ENCODE results near the gene PTPRB. TPM values are rescaled to one million over a fixed set of nuclear protein-coding genes. Genes with fewer than 3 reads are reported as not detected.

The PTPRB gene
- total RNA-seq, 1 experiment from 2014 or later = 0.82 TPM

- no peak overlapping the region for H3K27ac Mint-ChIP-seq (ENCODE audit: low read depth, unreplicated experiment)
- intact Hi-C loops (cut with micrococcal nuclease) = no loop called here
- peaks cover 4% of the 10 kb centered on the region for H3K4me1 Mint-ChIP-seq (ENCODE audit: insufficient read depth, unreplicated experiment)
- no TSS peak for BruUV-seq (replicated peaks)
- no peaks in the 10 kb centered on the region for H3K27me3 Mint-ChIP-seq (ENCODE audit: insufficient read depth, unreplicated experiment)
- no peaks in the 10 kb centered on the region for H3K9me3 Mint-ChIP-seq (ENCODE audit: unreplicated experiment)
- DNase-seq (ENCODE audit: unreplicated experiment) = no peak
- no peaks in the 10 kb centered on the region for H3K36me3 Mint-ChIP-seq (ENCODE audit: insufficient read depth, unreplicated experiment)
- no peak overlapping the region for H3K4me3 Mint-ChIP-seq (ENCODE audit: unreplicated experiment)
- POLR2A ChIA-PET = no interaction called here
- TF ChIP-seq CTCF (IDR thresholded peaks at IDR 0.05; ENCODE audit: unreplicated experiment) = no peak
- CTCF ChIA-PET = interaction anchor here (1.4 to 1.7 kb wide), 2 partner anchors 12 to 724 kb away, joined by 5 to 7 read pairs; no protein-coding TSS in a partner anchor
These were observed 34.2 kb downstream of the PTPRB start for GRCh38 chr12:70603044-70603443.

- no TSS peak for BruUV-seq (replicated peaks)
- intact Hi-C loops (cut with micrococcal nuclease) = no loop called here
- H3K27ac Mint-ChIP-seq (ENCODE audit: low read depth, unreplicated experiment) = no peak overlapping the region
- DNase-seq (ENCODE audit: unreplicated experiment) = no peak
- H3K36me3 Mint-ChIP-seq (ENCODE audit: insufficient read depth, unreplicated experiment) = no peaks in the 10 kb centered on the region
- H3K27me3 Mint-ChIP-seq (ENCODE audit: insufficient read depth, unreplicated experiment) = no peaks in the 10 kb centered on the region
- H3K9me3 Mint-ChIP-seq (ENCODE audit: unreplicated experiment) = peaks cover 8% of the 10 kb centered on the region
- ChIA-PET CTCF (interaction anchor here (0.6 to 2.4 kb wide), 6 partner anchors 8 to 1229 kb away, joined by 3 to 11 read pairs (median 3); no protein-coding TSS in a partner anchor), POLR2A (no interaction called here)
- H3K4me1 Mint-ChIP-seq (ENCODE audit: insufficient read depth, unreplicated experiment) = no peaks in the 10 kb centered on the region
- no peak overlapping the region for H3K4me3 Mint-ChIP-seq (ENCODE audit: unreplicated experiment)
- no peak for TF ChIP-seq CTCF (IDR thresholded peaks at IDR 0.05; ENCODE audit: unreplicated experiment)
These were observed 38.6 kb downstream of the PTPRB start for GRCh38 chr12:70598467-70599193.

GRCh38 chr12:70592664-70593063, 44.6 kb downstream of the PTPRB start:
- BruUV-seq (replicated peaks) = no TSS peak
- no peak for TF ChIP-seq CTCF (IDR thresholded peaks at IDR 0.05; ENCODE audit: unreplicated experiment)
- H3K4me3 Mint-ChIP-seq (ENCODE audit: unreplicated experiment) = no peak overlapping the region
- peaks cover 8% of the 10 kb centered on the region for H3K9me3 Mint-ChIP-seq (ENCODE audit: unreplicated experiment)
- H3K4me1 Mint-ChIP-seq (ENCODE audit: insufficient read depth, unreplicated experiment) = no peaks in the 10 kb centered on the region
- no peak overlapping the region for H3K27ac Mint-ChIP-seq (ENCODE audit: low read depth, unreplicated experiment)
- no peaks in the 10 kb centered on the region for H3K27me3 Mint-ChIP-seq (ENCODE audit: insufficient read depth, unreplicated experiment)
- intact Hi-C loops (cut with micrococcal nuclease) = loop anchor here (5.0 kb wide), 1 partner anchor 255 kb away; no protein-coding TSS in a partner anchor
- no peaks in the 10 kb centered on the region for H3K36me3 Mint-ChIP-seq (ENCODE audit: insufficient read depth, unreplicated experiment)
- ChIA-PET CTCF (interaction anchor here (1.3 to 2.4 kb wide), 3 partner anchors 126 to 420 kb away, joined by 3 to 9 read pairs (median 7); no protein-coding TSS in a partner anchor), POLR2A (no interaction called here)
- DNase-seq (ENCODE audit: unreplicated experiment) = no peak

- Mint-ChIP-seq H3K27ac (ENCODE audit: low read depth, unreplicated experiment) (no peak overlapping the region), H3K27me3 (ENCODE audit: insufficient read depth, unreplicated experiment) (no peaks in the 10 kb centered on the region), H3K4me1 (ENCODE audit: insufficient read depth, unreplicated experiment) (no peaks in the 10 kb centered on the region), H3K36me3 (ENCODE audit: insufficient read depth, unreplicated experiment) (no peaks in the 10 kb centered on the region), H3K9me3 (ENCODE audit: unreplicated experiment) (peaks cover 8% of the 10 kb centered on the region), H3K4me3 (ENCODE audit: unreplicated experiment) (no peak overlapping the region)
- no peak for DNase-seq (ENCODE audit: unreplicated experiment)
- TF ChIP-seq CTCF (IDR thresholded peaks at IDR 0.05; ENCODE audit: unreplicated experiment) = no peak
- ChIA-PET CTCF (interaction anchor here (0.6 to 2.2 kb wide), 27 partner anchors 9 to 1208 kb away, joined by 3 to 26 read pairs (median 4); no protein-coding TSS in a partner anchor), POLR2A (interaction anchor here (0.7 kb wide), 2 partner anchors 208 to 839 kb away, joined by 3 read pairs; no protein-coding TSS in a partner anchor)
- intact Hi-C loops (cut with micrococcal nuclease) = loop anchor here (1.0 to 5.0 kb wide), 5 partner anchors 102 to 424 kb away; no protein-coding TSS in a partner anchor
- no TSS peak for BruUV-seq (replicated peaks)
These were observed 46.5 kb downstream of the PTPRB start for GRCh38 chr12:70590549-70591226.
